ENCODE data around the gene UBE2S. TPM values are rescaled to one million over a fixed set of nuclear protein-coding genes. Genes with fewer than 3 reads are reported as not detected.

The UBE2S gene
- total and polyA plus RNA-seq, 2 of the 8 experiments (the other 6 are each of a cell fraction or from before 2014, with no cell fraction given), result 398 to 530 TPM

- TF ChIP-seq MAX (IDR thresholded peaks at IDR 0.05) (0 out of 2 replicates have a peak, but pooled peaks have one; percentile 10), GTF2F1 (IDR thresholded peaks at IDR 0.05; ENCODE audit: borderline replicate concordance, low read depth, low read length) (no peak)
Measured at GRCh38 chr19:55440411-55441105, 33.0 kb upstream of the UBE2S start (continued).

All from H1 (cell line).